LHCN-M2 (cell line): ENCODE results near the gene DGLUCY. TPM values are rescaled to one million over a fixed set of nuclear protein-coding genes. Genes with fewer than 3 reads are reported as not detected.
"Not testable (repeated sequence)": the region's sequence is repeated elsewhere in the genome, so short reads cannot be mapped to it uniquely, and the experiment has no call there.

Experiments
- DNase-seq: peaks from one replicate; pipeline ENCODE4 v3.0.0-alpha.2; 2012; ENCODE audit warnings: low read depth
- total RNA-seq: library from RNA; depleted of rRNA; stranded (reverse); fragments of >200 nt; gene quantifications from 2 replicates; pipeline ENCODE4 v1.2.3, GENCODE V29; 2014

The DGLUCY gene
- total RNA-seq, 1 experiment from 2014 or later = 34.8 TPM

DNA sequence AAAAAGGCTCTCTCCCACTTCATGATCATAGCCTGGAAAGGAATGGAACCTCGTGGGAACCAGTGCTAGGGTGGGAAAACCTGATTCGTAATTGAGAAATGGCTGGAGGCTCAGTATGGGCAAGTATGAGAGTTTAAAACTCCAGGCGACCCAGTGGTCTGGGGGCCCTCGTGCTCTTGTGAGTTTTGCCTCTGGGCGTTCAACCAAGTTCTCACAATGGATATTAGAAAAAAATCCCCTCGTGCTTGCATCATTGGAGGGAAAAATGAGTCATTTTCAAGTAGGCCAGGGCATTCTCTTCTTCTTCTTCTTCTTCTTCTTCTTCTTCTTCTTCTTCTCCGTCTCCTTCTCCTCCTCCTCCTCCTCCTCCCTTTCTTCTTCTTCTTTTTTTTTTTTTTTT lies 91.6 kb downstream of the DGLUCY start:
- no peak for DNase-seq

DNA sequence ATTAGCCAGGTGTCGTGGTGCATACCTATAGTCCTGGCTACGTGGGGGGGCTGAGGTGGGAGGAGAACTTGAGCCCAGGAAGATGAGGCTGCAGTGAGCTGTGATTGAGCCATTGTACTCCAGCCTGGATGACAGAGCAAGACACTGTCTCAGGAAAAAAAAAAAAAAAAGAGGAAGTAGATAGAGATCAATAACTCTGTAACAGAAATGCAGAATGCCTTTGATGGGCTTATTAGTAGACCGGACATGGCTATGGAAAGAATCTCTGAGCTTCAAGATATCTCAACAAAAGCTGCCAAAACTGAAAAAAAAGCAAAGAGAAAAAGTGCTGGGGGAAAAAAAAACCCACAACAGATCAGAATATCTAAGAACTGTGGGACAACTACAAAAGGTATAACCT lies 93.1 kb downstream of the DGLUCY start:
- DNase-seq = no peak

GRCh38 chr14:91211017-91211416 lies 97.1 kb downstream of the DGLUCY start:
- no peak for DNase-seq

DNA sequence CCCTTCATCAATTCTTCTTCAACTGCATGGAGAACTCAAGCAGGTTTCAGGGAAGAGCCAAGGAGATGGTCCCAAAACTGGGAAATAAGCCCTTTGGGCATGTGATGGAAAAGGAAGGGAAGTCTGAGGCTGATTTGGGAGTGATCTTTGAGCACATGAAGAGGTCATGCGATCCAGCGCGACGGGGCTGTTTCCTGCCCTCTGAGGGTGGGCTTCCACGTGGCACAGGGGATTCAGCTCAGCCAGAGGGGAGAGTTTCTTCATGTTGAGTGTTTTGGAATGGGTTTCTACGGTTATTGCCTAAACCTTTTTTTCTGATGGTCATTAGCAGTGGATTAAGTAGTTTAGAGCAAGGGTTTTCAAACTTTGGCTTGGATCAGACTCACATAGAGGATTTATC lies 100.4 kb downstream of the DGLUCY start:
- no peak for DNase-seq

DNA sequence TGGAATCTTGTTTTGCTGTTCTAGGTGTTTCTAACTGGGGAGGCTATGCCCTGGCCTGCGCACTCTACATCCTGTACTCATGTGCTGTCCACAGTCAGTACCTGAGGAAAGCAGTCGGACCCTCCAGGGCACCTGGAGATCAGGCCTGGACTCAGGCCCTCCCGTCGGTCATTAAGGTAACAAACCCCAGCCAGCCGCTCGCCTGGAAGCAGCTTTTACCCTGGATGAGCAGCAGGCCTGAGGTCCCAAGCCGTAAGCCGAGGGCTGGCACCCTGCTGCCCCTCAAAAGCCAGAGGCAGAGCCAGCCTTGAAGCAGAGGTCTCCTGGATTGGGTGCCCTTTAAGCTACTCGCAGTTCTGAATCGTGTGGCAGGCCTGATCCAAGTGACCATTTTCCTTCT lies 101.5 kb downstream of the DGLUCY start:
- no peak for DNase-seq

GRCh38 chr14:91216731-91217226 lies 102.9 kb downstream of the DGLUCY start:
- no peak for DNase-seq

- DNase-seq = no peak
Measured at GRCh38 chr14:91218014-91218413, 104.1 kb downstream of the DGLUCY start.

DNA sequence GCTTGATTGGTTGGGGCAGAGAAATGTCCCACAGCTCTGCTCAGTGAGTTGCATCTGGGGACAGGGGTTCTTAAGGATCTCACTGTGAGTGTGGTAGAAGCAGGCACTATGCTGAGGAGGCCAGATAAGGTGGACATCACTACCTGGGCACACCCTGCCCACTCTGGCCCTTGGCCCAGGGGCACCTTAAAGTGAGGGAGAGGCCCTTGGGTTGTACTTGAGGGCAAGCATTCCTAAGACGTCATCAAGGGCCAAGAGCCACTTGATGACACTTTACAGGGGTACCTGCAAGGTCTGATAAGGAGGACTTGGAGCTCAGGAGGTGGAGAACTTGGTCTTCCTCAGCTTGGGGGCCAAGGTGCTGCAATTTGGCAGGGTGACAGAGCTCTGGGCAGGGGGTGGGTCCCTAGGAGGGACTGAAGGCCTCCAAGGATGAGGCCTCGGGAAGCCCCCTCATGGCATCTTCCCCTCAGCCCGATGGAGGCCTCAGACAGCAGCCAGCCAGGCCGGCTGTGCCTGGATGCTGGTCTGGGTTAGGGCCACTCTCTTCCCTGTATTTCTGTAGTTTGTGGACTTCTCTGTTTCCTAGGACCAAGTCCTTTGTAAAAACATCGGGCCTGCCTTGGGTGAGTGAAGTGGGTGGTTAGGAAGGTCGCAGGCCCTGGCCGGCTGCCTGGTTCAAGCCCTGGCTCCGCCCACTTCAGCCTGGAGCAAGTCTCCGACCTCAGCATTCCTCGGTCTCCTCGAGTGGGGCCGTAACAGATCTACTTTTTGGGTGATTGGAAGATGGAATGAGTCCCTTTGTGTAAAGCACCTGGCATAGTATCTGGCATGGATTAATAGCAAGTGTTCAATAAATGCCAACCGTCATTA lies 105.9 kb downstream of the DGLUCY start:
- DNase-seq = no peak

DNA sequence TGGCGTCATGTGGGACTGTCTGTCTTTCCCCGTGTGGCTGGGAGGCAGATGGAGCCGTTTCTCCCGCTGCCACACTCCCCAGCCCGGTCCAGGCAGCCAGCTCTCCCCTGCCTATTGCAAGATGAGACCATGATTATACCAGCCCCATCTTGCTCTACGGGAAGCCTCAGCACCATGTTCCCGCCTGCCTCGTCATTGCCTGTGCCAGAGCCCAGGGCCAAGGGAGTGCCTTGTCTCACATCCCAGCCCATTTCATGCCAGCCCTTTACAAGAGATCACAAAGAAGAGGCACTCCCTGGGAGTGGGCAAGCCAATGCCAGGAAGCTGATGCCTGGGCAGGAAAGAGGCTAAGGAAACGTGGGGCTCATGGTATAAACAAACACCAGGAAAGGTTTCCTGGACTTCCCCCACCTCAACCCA lies 106.7 kb downstream of the DGLUCY start:
- DNase-seq = no peak

- DNase-seq = no peak
Measured at GRCh38 chr14:91221270-91221669, 107.4 kb downstream of the DGLUCY start.

- peak; percentile 40 for DNase-seq
Measured at GRCh38 chr14:91223028-91223783, 109.3 kb downstream of the DGLUCY start.

GRCh38 chr14:91225025-91225424 lies 111.2 kb downstream of the DGLUCY start:
- DNase-seq = peak; percentile 49

DNA sequence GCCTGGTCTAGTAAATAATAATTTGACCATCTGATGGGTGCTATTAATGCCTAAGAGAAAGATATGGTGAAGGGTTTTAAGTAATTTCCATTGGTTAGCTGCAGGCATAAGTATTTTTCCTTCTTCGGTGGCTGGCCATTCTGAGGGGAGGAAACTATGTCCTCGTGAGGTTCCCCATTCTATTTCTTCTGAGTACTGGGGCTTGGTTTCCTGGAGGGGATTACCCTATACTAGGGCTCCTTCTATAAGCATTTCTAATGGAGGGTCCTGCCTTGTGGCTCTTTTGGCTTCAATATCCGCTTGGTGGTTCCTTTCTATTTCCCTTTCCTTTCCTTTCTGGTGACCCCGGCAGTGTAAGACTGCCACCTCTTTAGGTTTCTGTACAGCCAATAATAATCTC lies 112.5 kb downstream of the DGLUCY start:
- not testable (repeated sequence) for DNase-seq

- DNase-seq = no peak
Measured at GRCh38 chr14:91227183-91227628, 113.3 kb downstream of the DGLUCY start.

DNA sequence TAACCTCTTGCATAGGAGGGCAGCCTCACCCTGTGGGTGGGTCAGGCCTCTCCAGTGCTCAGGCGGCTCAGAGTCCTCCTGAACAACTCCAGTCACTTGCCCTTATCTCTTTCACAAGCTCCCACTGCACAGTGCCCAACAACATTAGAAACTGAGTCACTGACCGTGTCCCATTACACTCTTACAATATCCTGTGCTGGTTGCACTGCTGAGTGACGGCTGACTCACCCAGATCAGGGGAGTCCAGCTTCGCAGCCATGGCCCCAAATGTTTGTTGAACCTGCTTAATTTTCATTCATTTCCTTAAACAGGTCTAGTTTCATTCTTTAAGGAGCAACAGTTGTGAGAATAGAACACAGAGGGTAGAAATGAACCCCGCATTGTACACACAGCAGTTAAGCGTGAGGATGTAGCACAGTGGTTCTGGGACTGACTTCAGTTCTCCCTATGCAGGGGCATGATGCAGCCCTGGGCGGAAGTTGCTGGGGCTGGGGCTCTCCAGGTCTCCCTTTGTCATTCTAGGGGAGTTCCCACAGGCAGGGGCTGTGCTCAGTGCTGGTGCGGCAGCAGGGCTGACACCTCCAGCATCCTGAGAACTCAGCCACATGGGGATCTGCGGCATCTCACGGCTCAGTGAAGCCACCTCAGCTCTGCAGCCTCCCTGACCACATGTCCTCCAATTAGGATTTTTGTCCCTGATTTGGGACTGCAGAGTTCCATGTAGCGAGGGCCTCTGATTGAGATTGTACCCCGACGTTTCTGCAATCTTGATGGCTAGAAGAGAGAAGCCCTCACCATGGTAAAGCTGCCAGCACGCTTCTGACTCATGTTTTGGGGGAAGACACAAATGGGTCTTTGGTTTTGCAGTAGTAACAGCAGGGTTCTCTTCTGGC lies 114.5 kb downstream of the DGLUCY start:
- DNase-seq = peak; percentile 81

DNA sequence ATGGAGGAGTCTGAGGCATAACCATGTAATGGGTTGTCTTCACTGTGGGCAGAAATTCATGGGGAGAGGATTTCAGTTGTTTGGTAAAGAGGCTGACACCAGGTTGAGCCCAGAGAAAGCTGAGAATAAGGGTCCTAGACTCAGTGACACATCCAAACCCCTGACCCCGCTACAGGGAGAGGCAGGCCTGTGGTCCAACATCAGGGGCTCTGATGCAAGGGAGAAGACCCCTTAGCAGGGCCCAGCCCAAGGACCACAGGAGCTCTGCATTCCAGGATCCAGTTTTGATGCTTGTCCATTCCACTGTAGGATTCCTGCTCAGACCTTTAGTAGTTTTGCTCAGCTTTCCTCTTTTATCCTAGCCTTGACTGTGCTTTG lies 115.1 kb downstream of the DGLUCY start:
- DNase-seq = no peak

- DNase-seq = peak; percentile 80
Measured at GRCh38 chr14:91229743-91230200, 115.9 kb downstream of the DGLUCY start.

DNA sequence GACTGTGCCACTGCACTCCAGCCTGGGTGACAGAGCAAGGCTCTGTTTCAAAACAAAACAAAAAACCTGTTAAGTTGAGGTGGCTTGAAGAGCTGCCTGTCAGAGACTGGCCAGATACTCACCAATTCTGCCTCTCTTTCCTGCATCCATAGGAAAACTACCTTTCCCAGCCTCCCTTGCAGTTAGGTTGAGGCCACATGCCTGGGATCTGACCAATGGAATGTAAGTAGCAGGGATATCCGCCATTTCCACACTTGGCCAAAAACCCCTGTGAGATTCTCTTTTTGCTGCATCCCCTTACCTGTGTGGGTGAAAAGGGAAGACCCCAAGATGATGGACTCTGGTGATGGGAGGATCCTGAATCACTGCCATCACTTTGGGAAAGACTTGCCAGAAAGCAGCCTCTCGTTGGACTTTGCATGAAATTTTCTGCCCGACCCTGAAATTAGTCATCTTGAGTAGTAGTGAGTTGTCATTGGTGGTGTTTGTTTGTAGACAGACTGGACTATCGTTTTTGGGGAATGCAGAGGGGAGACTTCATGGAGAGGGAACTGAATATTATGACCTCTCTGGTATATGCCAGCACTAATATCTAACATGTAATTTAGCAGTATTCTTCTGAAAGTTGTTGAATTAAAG lies 116.6 kb downstream of the DGLUCY start:
- peak; percentile 55 for DNase-seq

GRCh38 chr14:91231446-91231845 lies 117.6 kb downstream of the DGLUCY start:
- DNase-seq = no peak

GRCh38 chr14:91232052-91232451 lies 118.2 kb downstream of the DGLUCY start:
- no peak for DNase-seq

DNA sequence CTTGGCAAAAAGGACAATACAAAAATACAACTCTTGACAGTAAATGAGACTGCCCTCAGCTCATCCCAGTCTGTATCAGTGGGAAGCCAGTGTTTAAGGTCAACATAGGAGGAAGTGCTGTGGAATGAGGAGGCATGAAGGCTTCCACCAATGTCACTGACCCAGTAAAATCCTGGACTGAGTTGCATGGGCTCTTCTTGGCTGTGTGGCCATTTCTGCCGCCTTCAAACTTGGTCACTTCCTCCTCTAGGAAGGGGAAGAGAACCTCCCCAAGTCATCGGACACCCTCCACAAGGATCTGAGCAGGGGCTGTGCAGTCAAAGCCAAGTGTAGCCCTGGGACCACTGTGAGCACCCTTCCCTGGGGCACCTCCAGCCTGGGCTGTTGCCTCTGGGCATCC lies 118.7 kb downstream of the DGLUCY start:
- no peak for DNase-seq
